ENCODE results near the gene INPP4B.

The INPP4B gene

GRCh38 chr4:142274137-142274536 is 572.0 kb downstream of the INPP4B start:
- no peak for DNase-seq

GRCh38 chr4:142272452-142272851 is 573.6 kb downstream of the INPP4B start:
- DNase-seq, result no peak

GRCh38 chr4:142271832-142272231 is 574.3 kb downstream of the INPP4B start:
- DNase-seq, result no peak

GRCh38 chr4:142267101-142267500 is 579.0 kb downstream of the INPP4B start:
- DNase-seq, result no peak

- no peak for DNase-seq
Observed at GRCh38 chr4:142265946-142266345, 580.2 kb downstream of the INPP4B start.

- DNase-seq, result peak; percentile 20
Observed at GRCh38 chr4:142265536-142265935, 580.6 kb downstream of the INPP4B start.

- DNase-seq, result no peak
Observed at GRCh38 chr4:142264961-142265360, 581.1 kb downstream of the INPP4B start.

- no peak for DNase-seq
Observed at GRCh38 chr4:142262956-142263355, 583.1 kb downstream of the INPP4B start.

GRCh38 chr4:142248946-142249345 is 597.2 kb downstream of the INPP4B start:
- no peak for DNase-seq

GRCh38 chr4:142243255-142243654 is 602.8 kb downstream of the INPP4B start:
- no peak for DNase-seq

- DNase-seq, result no peak
Observed at GRCh38 chr4:142242156-142242555, 603.9 kb downstream of the INPP4B start.

GRCh38 chr4:142238589-142238988 is 607.5 kb downstream of the INPP4B start:
- DNase-seq, result no peak

GRCh38 chr4:142236268-142236667 is 609.8 kb downstream of the INPP4B start:
- no peak for DNase-seq

- no peak for DNase-seq
Observed at GRCh38 chr4:142231787-142232186, 614.3 kb downstream of the INPP4B start.

- no peak for DNase-seq
Observed at GRCh38 chr4:142230991-142231390, 615.1 kb downstream of the INPP4B start.

- no peak for DNase-seq
Observed at GRCh38 chr4:142226014-142226413, 620.1 kb downstream of the INPP4B start.

- DNase-seq, result no peak
Observed at GRCh38 chr4:142222127-142222526, 624.0 kb downstream of the INPP4B start.

- no peak for DNase-seq
Observed at GRCh38 chr4:142218726-142219125, 627.4 kb downstream of the INPP4B start.

- DNase-seq, result no peak
Observed at GRCh38 chr4:142211444-142211843, 634.7 kb downstream of the INPP4B start.

GRCh38 chr4:142203505-142203904 is 642.6 kb downstream of the INPP4B start:
- no peak for DNase-seq

GRCh38 chr4:142202404-142203332 is 643.4 kb downstream of the INPP4B start:
- DNase-seq, result no peak

- DNase-seq, result no peak
Observed at GRCh38 chr4:142201041-142201440, 645.1 kb downstream of the INPP4B start.

GRCh38 chr4:142194905-142195304 is 651.2 kb downstream of the INPP4B start:
- no peak for DNase-seq

GRCh38 chr4:142191901-142192300 is 654.2 kb downstream of the INPP4B start:
- no peak for DNase-seq

GRCh38 chr4:142181021-142181420 is 665.1 kb downstream of the INPP4B start:
- no peak for DNase-seq

Data from CD4-positive, alpha-beta T cell treated with Interleukin-6 for 4 hours (primary cell).